AG04450 (cell line): ENCODE results near the gene ALDH1L2. TPM values are rescaled to one million over a fixed set of nuclear protein-coding genes. Genes with fewer than 3 reads are reported as not detected.

Experiments
- CTCF ChIA-PET: fragments of 300-600, 350-600 bp; formaldehyde crosslinking; extraction: SDS; loops from one replicate; lab custom pipeline; 2022; ENCODE audit warnings: antibody characterized with exemption, inconsistent platforms; lab: Charles Lee
- POLR2A ChIA-PET: fragments of 350-600 bp; formaldehyde crosslinking; extraction: SDS; loops from one replicate; lab custom pipeline; 2021; ENCODE audit warnings: antibody characterized with exemption, inconsistent platforms; lab: Yijun Ruan, JAX
- DNase-seq: peaks from one replicate; pipeline ENCODE4 v3.0.0-alpha.2; 2011; ENCODE audit warnings: low read depth, low spot score
- H3K27ac ChIP-seq: one replicate; pipeline ENCODE4 v1.5.1; 2012; ENCODE audit warnings: low read depth, low read length, control low read depth
- H3K27me3 ChIP-seq: one replicate; pipeline ENCODE4 v1.6.0; 2012; ENCODE audit warnings: low read length; ENCODE audit not compliant: control insufficient read depth, insufficient read depth
- H3K4me3 ChIP-seq: 2 replicates; pipeline ENCODE4 v1.5.1; 2011; ENCODE audit warnings: mild to moderate bottlenecking, low read depth, low read length, control low read depth
- H3K9me3 ChIP-seq: 2 replicates; pipeline ENCODE4 v1.5.1; 2012; ENCODE audit warnings: low read length; ENCODE audit not compliant: control insufficient read depth, insufficient read depth
- CTCF ChIP-seq: IDR thresholded peaks from 2 replicates; pipeline ENCODE4 v1.5.1; 2011; ENCODE audit warnings: low read depth, low read length, control low read depth, inconsistent platforms
- polyA plus RNA-seq: library from polyadenylated mRNA; depleted of rRNA; stranded (reverse); fragments of >200 nt; gene quantifications from 2 replicates; pipeline ENCODE4 v1.2.3, GENCODE V29; 2011

ALDH1L2 gene
- polyA plus RNA-seq, 1 experiment, result 116 TPM

- POLR2A ChIA-PET, result no interaction called here
- no peak overlapping the region for H3K4me3 ChIP-seq
- no peaks in the 10 kb centered on the region for H3K27me3 ChIP-seq
- DNase-seq, result no peak
- no peak for TF ChIP-seq CTCF
- H3K27ac ChIP-seq, result no peak overlapping the region
- no peaks in the 10 kb centered on the region for H3K9me3 ChIP-seq
- CTCF ChIA-PET, result interaction anchor here (1.5 to 1.7 kb wide), 2 partner anchors 27 to 645 kb away, joined by 3 to 5 read pairs; no protein-coding TSS in a partner anchor
These were observed 57.8 kb downstream of the ALDH1L2 start for GRCh38 chr12:105026411-105026810.

GRCh38 chr12:105025890-105026289 lies 58.4 kb downstream of the ALDH1L2 start:
- Histone ChIP-seq H3K4me3 (no peak overlapping the region), H3K9me3 (no peaks in the 10 kb centered on the region), H3K27ac (no peak overlapping the region), H3K27me3 (no peaks in the 10 kb centered on the region)
- ChIA-PET CTCF (interaction anchor here (1.5 to 1.7 kb wide), 2 partner anchors 28 to 644 kb away, joined by 3 to 5 read pairs; no protein-coding TSS in a partner anchor), POLR2A (no interaction called here)
- DNase-seq, result peak; percentile 15
- TF ChIP-seq CTCF, result no peak

- DNase-seq, result no peak
- Histone ChIP-seq H3K4me3 (no peak overlapping the region), H3K27ac (no peak overlapping the region), H3K9me3 (no peaks in the 10 kb centered on the region), H3K27me3 (no peaks in the 10 kb centered on the region)
- CTCF ChIA-PET, result interaction anchor here (1.5 kb wide), 1 partner anchor 29 kb away, joined by 3 read pairs; no protein-coding TSS in a partner anchor
- POLR2A ChIA-PET, result no interaction called here
- no peak for TF ChIP-seq CTCF
These were observed 59.3 kb downstream of the ALDH1L2 start for GRCh38 chr12:105024928-105025327.

GRCh38 chr12:105020241-105020962 lies 63.9 kb downstream of the ALDH1L2 start:
- POLR2A ChIA-PET, result no interaction called here
- no peak for TF ChIP-seq CTCF
- Histone ChIP-seq H3K9me3 (no peaks in the 10 kb centered on the region), H3K27ac (no peak overlapping the region), H3K4me3 (no peak overlapping the region), H3K27me3 (no peaks in the 10 kb centered on the region)
- CTCF ChIA-PET, result interaction anchor here (0.6 kb wide), 1 partner anchor 13 kb away, joined by 4 read pairs; no protein-coding TSS in a partner anchor
- no peak for DNase-seq

DNA sequence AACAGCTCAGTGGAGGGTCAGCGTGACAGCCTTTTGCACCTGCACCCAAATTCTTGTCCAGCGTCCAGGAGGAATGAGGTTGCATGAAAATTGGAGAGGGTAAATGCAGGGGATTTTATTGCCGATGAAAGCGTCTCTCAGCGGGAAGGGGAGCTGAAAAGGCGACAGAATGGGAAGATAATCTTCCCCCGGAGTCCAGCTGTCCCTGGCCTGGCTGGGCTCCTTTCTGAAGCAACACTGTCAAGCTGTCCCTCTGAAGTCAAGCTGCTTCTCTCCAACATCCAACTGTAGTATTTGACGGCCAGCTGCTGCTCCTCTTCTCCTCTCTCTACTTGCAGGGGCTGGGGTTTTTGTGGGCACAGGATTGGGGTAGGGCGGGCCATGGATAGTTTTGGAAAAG lies 65.5 kb downstream of the ALDH1L2 start:
- ChIA-PET POLR2A (no interaction called here), CTCF (interaction anchor here (0.5 kb wide), 1 partner anchor 326 kb away, joined by 3 read pairs; no protein-coding TSS in a partner anchor)
- no peak for DNase-seq
- peaks cover under 1% of the 10 kb centered on the region for H3K9me3 ChIP-seq
- H3K4me3 ChIP-seq, result no peak overlapping the region
- no peaks in the 10 kb centered on the region for H3K27me3 ChIP-seq
- no peak for TF ChIP-seq CTCF
- H3K27ac ChIP-seq, result no peak overlapping the region
